Retinal pigment epithelial cell (primary cell): ENCODE results near the gene AIFM2.

Source experiments
- DNase-seq: peaks from one replicate; pipeline ENCODE4 v3.0.0-alpha.2; 2010; ENCODE audit warnings: low read depth
- H3K4me3 ChIP-seq: 2 replicates; pipeline ENCODE4 v1.5.1; 2011; ENCODE audit warnings: mild to moderate bottlenecking, low read length, control low read depth, moderate library complexity
- TF ChIP-seq, protein P1 (sequence below): conservative IDR thresholded peaks from 2 replicates; pipeline ENCODE4 v1.5.1; 2011; ENCODE audit warnings: low read depth, low read length, control low read depth, inconsistent platforms

Gene AIFM2

DNA sequence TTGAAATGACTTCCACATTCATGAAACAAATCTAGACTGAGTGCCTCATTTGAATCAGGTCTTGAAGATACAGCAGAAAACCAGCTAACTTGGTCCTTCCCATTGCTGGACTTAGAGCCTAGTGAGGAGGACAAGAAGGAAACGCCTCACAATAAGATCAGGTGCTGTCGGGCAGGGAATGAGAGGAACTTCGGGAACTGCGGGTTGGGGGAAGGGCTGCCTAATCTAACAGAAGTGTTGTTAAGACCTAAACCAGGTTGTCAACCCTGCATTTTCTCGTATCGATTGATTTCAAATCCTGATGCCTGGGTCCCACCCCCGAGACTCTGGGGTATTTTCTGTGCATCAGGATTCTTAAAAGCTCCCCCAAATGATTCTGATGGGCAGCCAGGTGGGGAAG is 53.7 kb downstream of the AIFM2 start:
- no peak overlapping the region for H3K4me3 ChIP-seq
- DNase-seq = no peak
- TF ChIP-seq, protein P1, sequence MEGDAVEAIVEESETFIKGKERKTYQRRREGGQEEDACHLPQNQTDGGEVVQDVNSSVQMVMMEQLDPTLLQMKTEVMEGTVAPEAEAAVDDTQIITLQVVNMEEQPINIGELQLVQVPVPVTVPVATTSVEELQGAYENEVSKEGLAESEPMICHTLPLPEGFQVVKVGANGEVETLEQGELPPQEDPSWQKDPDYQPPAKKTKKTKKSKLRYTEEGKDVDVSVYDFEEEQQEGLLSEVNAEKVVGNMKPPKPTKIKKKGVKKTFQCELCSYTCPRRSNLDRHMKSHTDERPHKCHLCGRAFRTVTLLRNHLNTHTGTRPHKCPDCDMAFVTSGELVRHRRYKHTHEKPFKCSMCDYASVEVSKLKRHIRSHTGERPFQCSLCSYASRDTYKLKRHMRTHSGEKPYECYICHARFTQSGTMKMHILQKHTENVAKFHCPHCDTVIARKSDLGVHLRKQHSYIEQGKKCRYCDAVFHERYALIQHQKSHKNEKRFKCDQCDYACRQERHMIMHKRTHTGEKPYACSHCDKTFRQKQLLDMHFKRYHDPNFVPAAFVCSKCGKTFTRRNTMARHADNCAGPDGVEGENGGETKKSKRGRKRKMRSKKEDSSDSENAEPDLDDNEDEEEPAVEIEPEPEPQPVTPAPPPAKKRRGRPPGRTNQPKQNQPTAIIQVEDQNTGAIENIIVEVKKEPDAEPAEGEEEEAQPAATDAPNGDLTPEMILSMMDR = no peak

DNA sequence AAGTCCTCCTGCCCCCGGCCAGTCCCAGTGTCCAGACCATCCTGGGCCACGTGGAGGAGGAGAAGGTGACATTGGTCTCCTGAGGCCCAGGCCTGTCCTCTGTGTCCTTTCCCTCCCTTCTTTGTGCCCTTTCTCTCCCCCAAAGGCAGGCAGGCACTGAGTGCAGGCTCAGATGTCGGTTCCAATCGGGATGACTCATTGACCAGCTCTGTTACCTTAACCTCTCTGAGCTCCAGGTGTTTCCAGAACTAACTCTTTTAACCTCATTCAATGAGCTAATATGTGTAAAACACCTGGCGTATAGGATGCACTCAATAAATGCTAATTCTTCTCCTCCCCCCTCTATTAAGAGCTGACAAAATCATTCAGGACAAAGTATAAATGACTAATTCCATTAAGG is 54.3 kb downstream of the AIFM2 start:
- no peak overlapping the region for H3K4me3 ChIP-seq
- DNase-seq = no peak
- TF ChIP-seq, protein P1 = no peak

DNA sequence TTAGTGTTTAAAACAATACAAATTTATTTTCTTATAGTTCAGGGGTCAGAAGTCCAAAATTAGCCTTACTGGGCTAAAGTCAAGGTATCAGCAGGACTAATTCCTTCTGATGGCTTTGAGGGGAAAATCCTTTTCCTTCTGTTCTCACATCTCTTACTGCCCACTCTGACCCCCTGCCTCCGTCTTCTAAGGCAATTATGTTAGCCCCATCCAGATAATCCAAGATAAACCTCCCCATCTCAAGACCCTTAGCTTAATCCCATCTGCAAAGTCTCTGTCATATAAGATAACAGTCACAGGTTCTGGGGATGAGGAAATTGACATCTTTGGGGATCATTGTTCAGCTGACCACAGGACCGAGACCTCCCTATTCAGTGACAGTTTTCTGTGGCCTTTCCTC is 57.7 kb downstream of the AIFM2 start:
- no peak for DNase-seq
- no peak overlapping the region for H3K4me3 ChIP-seq
- TF ChIP-seq, protein P1 = no peak

DNA sequence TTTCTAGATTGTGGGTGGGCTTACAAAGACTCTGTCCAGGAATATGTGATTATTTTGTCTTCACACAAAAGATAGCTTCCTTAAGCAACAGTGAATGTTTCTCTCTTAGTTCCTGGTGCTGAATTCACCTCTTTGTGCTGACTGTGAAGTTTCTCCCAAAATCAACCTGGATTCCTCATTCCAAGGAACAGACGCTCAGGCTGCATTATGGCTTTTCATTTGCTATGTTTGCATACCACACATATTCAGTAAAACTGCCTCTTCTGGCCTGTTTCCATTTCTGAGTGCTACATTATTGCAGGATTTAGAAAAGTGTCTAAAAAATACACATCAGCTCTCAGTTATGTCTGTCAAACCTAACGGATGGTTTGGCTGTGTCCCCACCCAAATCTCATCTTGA is 58.5 kb downstream of the AIFM2 start:
- no peak for DNase-seq
- H3K4me3 ChIP-seq = no peak overlapping the region
- TF ChIP-seq, protein P1 = no peak

DNA sequence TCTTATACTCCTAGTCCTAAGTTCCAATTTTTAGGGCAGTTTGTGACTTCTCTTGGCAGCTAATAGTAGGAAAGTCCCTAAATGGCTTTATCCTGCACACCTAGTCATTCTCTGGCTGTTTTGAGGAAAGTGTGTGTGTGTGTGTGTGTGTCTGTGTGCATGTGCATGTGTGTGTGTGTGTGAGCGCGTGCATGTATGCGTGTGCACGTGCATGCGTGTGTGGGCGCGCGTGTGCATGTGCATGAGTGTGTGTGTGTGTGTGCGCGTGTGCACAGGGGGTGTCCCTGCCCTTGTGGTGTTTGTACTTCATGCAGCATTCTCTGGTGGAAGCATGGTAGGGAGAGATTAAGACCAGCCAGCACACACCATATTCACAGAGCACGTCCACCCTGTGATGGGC is 61.8 kb downstream of the AIFM2 start:
- TF ChIP-seq, protein P1 = no peak
- no peak overlapping the region for H3K4me3 ChIP-seq
- DNase-seq = no peak

DNA sequence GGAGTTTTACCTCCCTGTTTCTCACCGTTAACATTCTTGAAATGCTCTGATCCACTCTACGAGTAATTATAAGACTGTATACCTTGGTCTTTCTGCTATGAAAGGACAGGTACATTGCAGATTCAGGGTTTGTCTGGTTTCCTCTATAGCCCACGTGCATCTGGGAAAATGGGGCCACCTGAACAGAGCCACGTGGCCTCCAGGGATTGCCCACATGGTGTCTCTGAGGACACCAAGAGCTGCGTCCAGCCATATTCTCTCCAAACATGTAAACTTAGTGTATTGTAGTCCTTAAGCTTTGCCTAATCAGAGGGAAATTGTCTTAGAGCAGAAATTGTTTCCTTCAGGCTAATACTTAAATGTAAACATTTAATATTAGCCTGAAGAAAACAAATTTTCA is 63.3 kb downstream of the AIFM2 start:
- TF ChIP-seq, protein P1 = no peak
- H3K4me3 ChIP-seq = no peak overlapping the region
- DNase-seq = no peak

DNA sequence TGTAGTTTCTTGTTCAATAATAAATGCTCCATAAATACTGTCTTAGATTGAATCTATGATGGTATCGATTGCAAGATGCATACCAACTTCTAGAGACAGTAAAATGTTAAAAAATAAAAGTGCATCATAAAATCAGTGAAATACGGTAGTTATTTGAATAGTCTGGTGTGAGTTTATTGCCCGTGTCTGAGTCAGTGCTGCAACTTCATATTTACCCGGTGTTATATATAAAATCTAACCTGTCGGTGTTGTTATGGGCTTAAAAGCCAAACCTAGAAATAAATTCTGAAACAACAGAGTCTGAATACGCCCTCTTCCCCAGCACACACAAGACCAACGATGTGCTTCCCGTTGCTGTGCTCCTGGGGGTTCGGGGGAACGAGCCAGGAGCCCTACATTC is 63.7 kb downstream of the AIFM2 start:
- no peak for DNase-seq
- H3K4me3 ChIP-seq = no peak overlapping the region
- TF ChIP-seq, protein P1 = no peak
